HEK293T (cell line): Measurements from ENCODE around the gene SYT12.

Source experiments
- BHLHE40 ChIP-seq: fragments of 450-650 bp; IDR thresholded peaks from 2 replicates; pipeline ENCODE4 v1.6.1; 2016; ENCODE audit warnings: mild to moderate bottlenecking, moderate library complexity, borderline replicate concordance
- FOXA1 ChIP-seq: fragments of 450-650 bp; IDR thresholded peaks from 2 replicates; pipeline ENCODE4 v1.6.1; 2016; ENCODE audit warnings: mild to moderate bottlenecking
- SUZ12 ChIP-seq: fragments of 450-650 bp; IDR thresholded peaks from 2 replicates; pipeline ENCODE4 v1.6.1; 2016; ENCODE audit warnings: mild to moderate bottlenecking
- TARDBP ChIP-seq: fragments of 450-650 bp; IDR thresholded peaks from 2 replicates; pipeline ENCODE4 v1.6.1; 2016
- ZNF384 ChIP-seq: fragments of 450-650 bp; IDR thresholded peaks from 2 replicates; pipeline ENCODE4 v1.6.1; 2016

- TF ChIP-seq TARDBP (no peak), SUZ12 (no peak), BHLHE40 (no peak), ZNF384 (no peak), FOXA1 (no peak)
Measured at GRCh38 chr11:67014343-67014742, 8.6 kb upstream of the SYT12 start.
